PC-3 (cell line): ENCODE data around the gene RER1. TPM values are rescaled to one million over a fixed set of nuclear protein-coding genes. Genes with fewer than 3 reads are reported as not detected.

Experiments used
- ATAC-seq: fragments of 200-7000 bp; cut with Tn5 transposase; 2 replicates; pipeline ENCODE4 v1.9.1; 2020; ENCODE audit warnings: mild to moderate bottlenecking, moderate library complexity
- BruUV-seq: library from RNA; stranded (reverse); fragments of 400-500 nt; replicated peaks from 2 replicates; lab custom pipeline; 2021; lab: Mats Ljungman, UMichigan
- CTCF ChIA-PET: fragments of 300-600 bp; sonication (Branson Sonifier 250); formaldehyde crosslinking; loops from one replicate; lab custom pipeline; 2022; ENCODE audit warnings: antibody characterized with exemption; lab: Charles Lee
- POLR2A ChIA-PET: fragments of 300-600 bp; sonication (Branson Sonifier 250); formaldehyde crosslinking; loops from one replicate; lab custom pipeline; 2022; ENCODE audit warnings: antibody characterized with exemption; ENCODE audit not compliant: unreplicated experiment; lab: Charles Lee
- DNase-seq: peaks from one replicate; pipeline ENCODE4 v3.0.0-alpha.2; 2015
- H2AFZ ChIP-seq: fragments of 300-600 bp; sonication (generic); 2 replicates; pipeline ENCODE4 v1.6.0; 2016; ENCODE audit warnings: antibody characterized with exemption, low read length
- H3F3A ChIP-seq: fragments of 300-600 bp; sonication (generic); one replicate; pipeline ENCODE4 v1.6.0; 2017; ENCODE audit warnings: antibody characterized with exemption, low read length, control low read depth, mild to moderate bottlenecking; ENCODE audit not compliant: unreplicated experiment
- H3K27ac ChIP-seq: fragments of 300-600 bp; sonication (generic); 2 replicates; pipeline ENCODE4 v1.5.1; 2016; ENCODE audit warnings: mild to moderate bottlenecking, low read length
- H3K27me3 ChIP-seq: fragments of 300-600 bp; sonication (generic); 2 replicates; pipeline ENCODE4 v1.6.1; 2016; ENCODE audit warnings: low read length, mixed read lengths
- H3K36me3 ChIP-seq: fragments of 300-600 bp; sonication (generic); 2 replicates; pipeline ENCODE4 v1.6.1; 2016; ENCODE audit warnings: low read depth, mixed run types, low read length, mixed read lengths
- H3K4me1 ChIP-seq: fragments of 300-600 bp; sonication (generic); 2 replicates; pipeline ENCODE4 v1.5.1; 2016; ENCODE audit warnings: low read length; ENCODE audit not compliant: insufficient read depth
- H3K4me2 ChIP-seq: fragments of 300-600 bp; sonication (generic); 2 replicates; pipeline ENCODE4 v1.6.0; 2016; ENCODE audit warnings: low read length
- H3K4me3 ChIP-seq: fragments of 300-600 bp; sonication (generic); 2 replicates; pipeline ENCODE4 v1.5.1; 2016; ENCODE audit warnings: mild to moderate bottlenecking, low read length, mixed read lengths
- H3K79me2 ChIP-seq: fragments of 300-600 bp; sonication (generic); 2 replicates; pipeline ENCODE4 v1.6.1; 2017; ENCODE audit warnings: low read length, mixed read lengths
- H3K9ac ChIP-seq: fragments of 300-600 bp; sonication (generic); 2 replicates; pipeline ENCODE4 v1.6.0; 2016; ENCODE audit warnings: mild to moderate bottlenecking, low read length
- H3K9me2 ChIP-seq: fragments of 300-600 bp; sonication (generic); replicated peaks from 2 replicates; pipeline ENCODE4 v1.6.1; 2016; ENCODE audit warnings: mixed run types, low read length, mixed read lengths
- H3K9me3 ChIP-seq: fragments of 300-600 bp; sonication (generic); 2 replicates; pipeline ENCODE4 v1.6.1; 2016; ENCODE audit warnings: low read length, mixed read lengths
- H4K20me1 ChIP-seq: fragments of 300-600 bp; sonication (generic); 2 replicates; pipeline ENCODE4 v1.6.1; 2016; ENCODE audit warnings: low read length, mixed read lengths
- CTCF ChIP-seq: fragments of 300-600 bp; sonication (generic); conservative IDR thresholded peaks from 2 replicates; pipeline ENCODE4 v1.5.1; 2017; ENCODE audit warnings: antibody characterized with exemption, low read depth, mild to moderate bottlenecking, low read length
- EZH2 ChIP-seq: fragments of 300-600 bp; sonication (generic); IDR thresholded peaks from one replicate; pipeline ENCODE4 v1.6.1; 2017; ENCODE audit warnings: antibody characterized with exemption, mild to moderate bottlenecking, low read length; ENCODE audit not compliant: unreplicated experiment
- EZH2phosphoT487 ChIP-seq: fragments of 300-600 bp; sonication (generic); IDR thresholded peaks from 2 replicates; pipeline ENCODE4 v1.6.1; 2018; ENCODE audit warnings: mild to moderate bottlenecking, antibody characterized with exemption, low read length, borderline replicate concordance
- intact Hi-C: fragments of 100-400 bp; cut with micrococcal nuclease; formaldehyde crosslinking; loops from 2 replicates; pipeline ENCODE4 v1.9.0; 2023
- total RNA-seq: library from RNA; depleted of rRNA; stranded (reverse); fragments of >200 nt; gene quantifications from 2 replicates; pipeline ENCODE4 v1.2.3, GENCODE V29; 2014

RER1 gene
- total RNA-seq, 1 experiment from 2014 or later: 160 TPM

GRCh38 chr1:2345297-2346075 lies 46.2 kb upstream of the RER1 start:
- Histone ChIP-seq H3K27ac (no peak overlapping the region), H3K4me2 (no peak overlapping the region), H3K79me2 (no peaks in the 10 kb centered on the region), H3K27me3 (no peaks in the 10 kb centered on the region), H3K9ac (no peak overlapping the region), H3K4me1 (no peaks in the 10 kb centered on the region), H3K4me3 (no peak overlapping the region), H4K20me1 (no peaks in the 10 kb centered on the region), H3K36me3 (no peaks in the 10 kb centered on the region), H2AFZ (no peak overlapping the region), H3F3A (no peaks in the 10 kb centered on the region), H3K9me2 (no peaks in the 10 kb centered on the region), H3K9me3 (no peaks in the 10 kb centered on the region)
- DNase-seq (no peak), ATAC-seq (no peak)
- intact Hi-C loops: no loop called here
- BruUV-seq: no TSS peak
- ChIA-PET CTCF (no interaction called here), POLR2A (no interaction called here)
- TF ChIP-seq EZH2phosphoT487 (no peak), CTCF (no peak), EZH2 (no peak)

- H3K9ac ChIP-seq: no peak overlapping the region
- DNase-seq (no peak), ATAC-seq (no peak)
- no peaks in the 10 kb centered on the region for H3F3A ChIP-seq
- H3K4me2 ChIP-seq: no peak overlapping the region
- H3K27ac ChIP-seq: no peak overlapping the region
- TF ChIP-seq CTCF (no peak), EZH2phosphoT487 (no peak), EZH2 (no peak)
- no peak overlapping the region for H2AFZ ChIP-seq
- POLR2A ChIA-PET: no interaction called here
- CTCF ChIA-PET: no interaction called here
- no peaks in the 10 kb centered on the region for H3K4me1 ChIP-seq
- no peak overlapping the region for H3K4me3 ChIP-seq
- H3K27me3 ChIP-seq: no peaks in the 10 kb centered on the region
- no peaks in the 10 kb centered on the region for H3K9me2 ChIP-seq
- H3K79me2 ChIP-seq: no peaks in the 10 kb centered on the region
- no TSS peak for BruUV-seq
- H4K20me1 ChIP-seq: no peaks in the 10 kb centered on the region
- H3K36me3 ChIP-seq: no peaks in the 10 kb centered on the region
- intact Hi-C loops: no loop called here
- H3K9me3 ChIP-seq: no peaks in the 10 kb centered on the region
These were observed 44.8 kb upstream of the RER1 start for GRCh38 chr1:2346691-2347408.

GRCh38 chr1:2347409-2347785 lies 44.2 kb upstream of the RER1 start:
- H3K4me3 ChIP-seq: no peak overlapping the region
- no peak overlapping the region for H3K27ac ChIP-seq
- H3K27me3 ChIP-seq: no peaks in the 10 kb centered on the region
- TF ChIP-seq EZH2 (no peak), CTCF (no peak), EZH2phosphoT487 (no peak)
- H3K4me1 ChIP-seq: no peaks in the 10 kb centered on the region
- intact Hi-C loops: no loop called here
- ChIA-PET CTCF (no interaction called here), POLR2A (no interaction called here)
- ATAC-seq (no peak), DNase-seq (no peak)
- no TSS peak for BruUV-seq
- no peaks in the 10 kb centered on the region for H3F3A ChIP-seq
- no peaks in the 10 kb centered on the region for H3K9me3 ChIP-seq
- H3K9me2 ChIP-seq: no peaks in the 10 kb centered on the region
- no peaks in the 10 kb centered on the region for H4K20me1 ChIP-seq
- H3K79me2 ChIP-seq: no peaks in the 10 kb centered on the region
- no peak overlapping the region for H2AFZ ChIP-seq
- no peak overlapping the region for H3K4me2 ChIP-seq
- H3K36me3 ChIP-seq: no peaks in the 10 kb centered on the region
- no peak overlapping the region for H3K9ac ChIP-seq
